Right atrium auricular region (tissue), 2 donors: ENCODE results near the gene ABCA4. TPM values are rescaled to one million over a fixed set of nuclear protein-coding genes. Genes with fewer than 3 reads are reported as not detected.

ENCODE experiments used
- DNase-seq: peaks from one replicate; pipeline ENCODE4 v3.0.0-alpha.2; 2019; ENCODE audit warnings: low spot score
- H3K27ac ChIP-seq, 2 donors: fragments of 200-600 bp; sonication (generic); 1 replicate in 1 of 2; 2 replicates in 1 of 2; pipeline ENCODE4 v1.5.1; 2016 to 2019
- H3K27me3 ChIP-seq, 2 donors: fragments of 200-600 bp; sonication (generic); one replicate each; pipeline versions ENCODE4 v1.5.1 to v1.6.0; 2017 to 2019
- H3K36me3 ChIP-seq: fragments of 200-600 bp; sonication (generic); one replicate; pipeline ENCODE4 v1.5.1; 2016
- H3K4me1 ChIP-seq, 2 donors: fragments of 200-600 bp; sonication (generic); one replicate each; pipeline versions ENCODE4 v1.5.1 to v1.6.0; 2017 to 2019
- H3K4me3 ChIP-seq, 2 donors: fragments of 200-600 bp; sonication (generic); 1 replicate in 1 of 2; 2 replicates in 1 of 2; pipeline ENCODE4 v1.5.1; 2017 to 2019; ENCODE audit warnings: mild to moderate bottlenecking in 1 of 2, moderate library complexity in 1 of 2
- H3K9me3 ChIP-seq, 2 donors: fragments of 200-600 bp; sonication (generic); one replicate each; pipeline ENCODE4 v1.5.1; 2019
- CTCF ChIP-seq, 2 donors: fragments of 200-600 bp; sonication (generic); IDR thresholded peaks; one replicate each; pipeline ENCODE4 v1.5.1; 2019; ENCODE audit warnings: antibody characterized with exemption in 2 of 2
- total RNA-seq, 2 donors: library from RNA; depleted of rRNA; stranded (reverse); fragments of >200 nt; gene quantifications; one replicate each; pipeline ENCODE4 v1.1.0, GENCODE V29; 2016

The ABCA4 gene
- total RNA-seq, 2 donors from 2014 or later: 0.51 TPM; not detected in 1

GRCh38 chr1:94121411-94121821 is 468 bp upstream of the ABCA4 start:
- H3K36me3 ChIP-seq: no peaks in the 10 kb centered on the region
- no peaks in the 10 kb centered on the region for H3K27me3 ChIP-seq
- H3K4me1 ChIP-seq: peaks cover 0 to 10% of the 10 kb centered on the region in 2 donors
- no peak overlapping the region for H3K27ac ChIP-seq
- H3K4me3 ChIP-seq: no peak overlapping the region
- H3K9me3 ChIP-seq: no peaks in the 10 kb centered on the region
- TF ChIP-seq CTCF (IDR thresholded peaks at IDR 0.05): no peak
- no peak for DNase-seq

- Histone ChIP-seq H3K4me3 (no peak overlapping the region), H3K27me3 (no peaks in the 10 kb centered on the region), H3K36me3 (no peaks in the 10 kb centered on the region), H3K9me3 (no peaks in the 10 kb centered on the region), H3K4me1 (peaks cover 0 to 10% of the 10 kb centered on the region in 2 donors), H3K27ac (no peak overlapping the region)
- TF ChIP-seq CTCF (IDR thresholded peaks at IDR 0.05): no peak
- no peak for DNase-seq
Measured at GRCh38 chr1:94120570-94120901, 412 bp downstream of the ABCA4 start.

- Histone ChIP-seq H3K27ac (no peak overlapping the region), H3K4me1 (peaks cover 0 to 10% of the 10 kb centered on the region in 2 donors), H3K9me3 (no peaks in the 10 kb centered on the region), H3K4me3 (no peak overlapping the region), H3K27me3 (no peaks in the 10 kb centered on the region), H3K36me3 (no peaks in the 10 kb centered on the region)
- no peak for DNase-seq
- TF ChIP-seq CTCF (IDR thresholded peaks at IDR 0.05): no peak
Measured at GRCh38 chr1:94119796-94120569, 965 bp downstream of the ABCA4 start.

- DNase-seq: peak; percentile 34
- H3K9me3 ChIP-seq: no peaks in the 10 kb centered on the region
- no peak for TF ChIP-seq CTCF (IDR thresholded peaks at IDR 0.05)
- no peaks in the 10 kb centered on the region for H3K36me3 ChIP-seq
- H3K4me1 ChIP-seq: peaks cover 0 to 10% of the 10 kb centered on the region in 2 donors
- no peaks in the 10 kb centered on the region for H3K27me3 ChIP-seq
- no peak overlapping the region for H3K27ac ChIP-seq
- H3K4me3 ChIP-seq: no peak overlapping the region
Measured at GRCh38 chr1:94119306-94119705, 1.6 kb downstream of the ABCA4 start.

GRCh38 chr1:94118471-94118870 is 2.5 kb downstream of the ABCA4 start:
- peaks cover 0 to 10% of the 10 kb centered on the region in 2 donors for H3K4me1 ChIP-seq
- no peak for TF ChIP-seq CTCF (IDR thresholded peaks at IDR 0.05)
- DNase-seq: peak; percentile 36
- no peaks in the 10 kb centered on the region for H3K36me3 ChIP-seq
- H3K27me3 ChIP-seq: no peaks in the 10 kb centered on the region
- H3K9me3 ChIP-seq: no peaks in the 10 kb centered on the region
- no peak overlapping the region for H3K27ac ChIP-seq
- H3K4me3 ChIP-seq: no peak overlapping the region

- Histone ChIP-seq H3K4me3 (no peak overlapping the region), H3K27ac (no peak overlapping the region)
Measured at GRCh38 chr1:94118013-94118412, 2.9 kb downstream of the ABCA4 start.

More at GRCh38 chr1:94118013-94118412, 2.9 kb downstream of the ABCA4 start:
- TF ChIP-seq CTCF (IDR thresholded peaks at IDR 0.05): no peak
- Histone ChIP-seq H3K9me3 (no peaks in the 10 kb centered on the region), H3K36me3 (no peaks in the 10 kb centered on the region), H3K27me3 (no peaks in the 10 kb centered on the region), H3K4me1 (peaks cover 0 to 10% of the 10 kb centered on the region in 2 donors)
- no peak for DNase-seq
